Left ventricle myocardium superior (tissue), 1 donor: ENCODE results near the gene EHD4. TPM values are rescaled to one million over a fixed set of nuclear protein-coding genes. Genes with fewer than 3 reads are reported as not detected.
A peak's percentile ranks its signal among the peaks of the same experiment; 100 is the strongest.

ENCODE experiments used
- ATAC-seq: fragments of 200-7000 bp; cut with Tn5 transposase; one replicate; pipeline ENCODE4 v1.9.1; 2020; ENCODE audit warnings: mild to moderate bottlenecking, moderate library complexity
- DNase-seq: peaks from one replicate; pipeline ENCODE4 v3.0.0-alpha.2; 2020
- intact Hi-C: fragments of 100-400 bp; cut with micrococcal nuclease; formaldehyde crosslinking; loops from one replicate; pipeline ENCODE4 v1.11.0; 2022
- microRNA-seq: library from miRNA; unstranded; fragments of <30 nt; microRNA quantifications from one replicate; pipeline ENCODE4 v1.2.0, GENCODE V29; 2020; ENCODE audit warnings: borderline number of aligned reads
- total RNA-seq: library from RNA; stranded (reverse); fragmentation: NEBNext Ultra II Directional; extraction: Animal tissue kit (Norgen Biotek cat#: 25700); gene quantifications from one replicate; pipeline ENCODE4 v1.2.1, GENCODE V29; 2021
- donor health status: DM: no; HTN: yes; CAD: no; lungs with severe emphysema.

EHD4 gene
- total RNA-seq, 1 donor from 2014 or later = 53.5 TPM

DNA sequence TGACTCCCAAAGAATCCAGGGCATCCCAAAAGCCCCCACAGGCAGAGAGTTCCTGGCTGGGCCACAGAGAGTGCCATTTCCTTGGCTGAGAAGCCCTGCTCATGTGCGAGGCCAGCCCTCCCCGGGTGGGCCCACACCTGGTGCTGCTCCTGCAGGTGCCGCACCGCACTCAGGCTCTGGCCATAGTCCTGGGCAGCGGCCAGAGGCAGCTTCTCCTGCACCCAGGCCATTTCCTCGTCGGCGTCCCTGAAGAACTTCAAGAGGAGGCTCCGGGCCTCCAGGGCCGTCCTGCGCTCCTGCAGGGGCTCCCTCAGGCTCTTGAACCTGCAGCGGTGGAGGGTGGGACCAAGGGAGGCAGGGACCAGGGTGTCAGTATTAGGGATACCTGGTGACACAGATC, 115.6 kb downstream of the EHD4 start:
- intact Hi-C loops = no loop called here

GRCh38 chr15:41856262-41856661, 116.1 kb downstream of the EHD4 start:
- DNase-seq = no peak
- intact Hi-C loops = no loop called here
- no peak for ATAC-seq

More for the DNA sequence above, 115.6 kb downstream of the EHD4 start:
- ATAC-seq = no peak
- no peak for DNase-seq

DNA sequence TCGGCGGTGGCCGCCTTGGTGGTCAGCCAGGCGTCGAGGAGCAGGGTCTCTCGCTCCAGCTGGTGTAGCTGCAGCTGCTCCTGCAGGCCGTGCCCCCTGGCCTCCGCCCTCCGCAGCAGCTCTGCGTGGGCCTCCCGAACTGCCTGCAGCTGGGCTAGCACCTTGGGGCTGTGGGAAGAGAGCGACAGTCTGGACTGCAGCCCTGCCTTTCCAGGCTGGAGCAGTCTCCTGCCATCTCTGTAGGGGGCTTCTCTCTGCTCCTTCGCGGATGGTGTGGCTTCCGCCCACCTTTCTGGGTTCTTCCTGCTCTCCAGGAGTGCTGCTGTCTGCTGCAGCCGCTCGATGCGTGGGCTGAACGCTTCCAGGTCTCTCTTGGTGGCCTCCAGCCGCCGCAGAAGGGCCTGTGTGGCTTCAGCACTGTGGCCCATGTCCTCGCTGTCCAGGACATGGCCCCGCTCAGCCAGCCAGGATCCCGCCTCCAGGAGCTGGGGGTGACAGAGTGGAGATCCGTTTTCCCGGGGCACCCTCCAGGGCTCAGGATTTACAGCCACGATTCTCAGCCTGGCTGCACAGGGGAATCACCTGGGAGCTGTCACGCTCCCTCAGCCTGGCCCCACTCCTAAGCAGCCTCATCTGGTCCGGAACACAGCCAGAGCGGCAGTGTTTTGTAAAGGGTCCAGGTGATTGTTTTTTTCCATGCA, 116.9 kb downstream of the EHD4 start:
- no peak for ATAC-seq
- DNase-seq = no peak
- intact Hi-C loops = no loop called here

- intact Hi-C loops = no loop called here
- DNase-seq (no peak), ATAC-seq (no peak)
These were observed 117.9 kb downstream of the EHD4 start for GRCh38 chr15:41854443-41854842.

DNA sequence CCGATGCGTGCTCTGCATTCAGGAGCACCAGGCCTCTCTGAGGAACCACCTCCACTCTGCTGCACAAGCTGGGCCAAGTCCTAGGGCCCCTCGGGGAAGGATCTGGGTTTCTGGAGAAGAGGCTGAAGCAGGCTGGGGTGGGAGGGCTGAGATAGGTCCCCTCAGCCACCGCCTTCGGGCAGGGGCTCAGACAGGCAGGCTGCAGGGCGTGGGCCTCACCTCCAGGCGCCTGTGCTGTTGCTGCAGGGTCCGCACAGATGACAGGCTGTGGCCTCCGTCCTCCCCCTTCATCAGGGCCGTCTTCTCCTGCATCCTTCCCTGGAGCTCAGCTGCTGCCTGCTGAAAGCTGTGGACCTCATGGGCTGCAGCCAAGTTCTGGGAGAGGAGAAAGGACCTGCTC, 118.5 kb downstream of the EHD4 start:
- intact Hi-C loops = no loop called here
- no peak for ATAC-seq
- DNase-seq = no peak

DNA sequence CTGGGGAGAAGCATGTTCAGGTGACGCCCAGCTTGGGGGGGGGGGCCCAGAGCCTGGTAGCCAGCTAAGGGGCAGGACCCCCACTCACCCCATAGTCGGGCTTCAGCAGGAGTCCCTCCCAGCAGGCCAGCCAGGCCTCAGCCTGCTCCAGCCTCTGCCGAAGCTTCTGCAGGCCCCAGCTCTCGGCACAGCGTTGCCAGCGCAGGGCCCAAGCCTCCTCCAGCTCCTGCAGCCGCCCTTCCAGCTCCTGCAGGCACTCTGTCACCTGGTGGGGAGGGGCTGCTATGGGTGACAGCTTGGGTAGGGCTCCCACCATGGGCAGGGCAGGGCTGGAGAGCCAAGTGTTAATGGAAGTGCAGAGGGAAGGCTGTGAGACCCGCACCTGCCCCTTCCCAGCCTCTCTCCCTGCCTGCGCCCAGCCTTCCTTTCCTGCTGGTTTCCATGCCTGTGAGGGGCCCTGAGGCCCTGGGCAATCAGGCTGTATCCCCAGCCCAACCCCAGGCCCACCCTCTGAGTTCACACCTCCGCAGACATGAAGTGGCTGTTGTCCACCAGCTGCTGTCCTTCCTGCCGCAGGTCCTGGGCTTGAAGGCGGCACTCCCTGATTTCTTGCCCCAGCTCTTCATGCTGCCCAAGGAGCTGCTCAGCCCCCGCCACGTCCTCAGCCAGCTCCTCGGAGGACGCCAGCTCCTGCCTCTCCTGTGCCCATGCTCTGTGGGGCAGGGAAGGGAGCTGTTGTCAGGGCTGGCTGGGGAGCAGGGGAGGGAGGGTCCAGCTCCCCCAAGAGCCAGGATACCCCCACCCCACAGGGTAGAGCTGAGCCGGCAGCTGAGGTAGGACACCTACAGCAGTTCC, 119.4 kb downstream of the EHD4 start:
- ATAC-seq (no peak), DNase-seq (no peak)
- intact Hi-C loops = no loop called here

- intact Hi-C loops = no loop called here
- ATAC-seq (no peak), DNase-seq (no peak)
These were observed 120.5 kb downstream of the EHD4 start for GRCh38 chr15:41851755-41852370.

DNA sequence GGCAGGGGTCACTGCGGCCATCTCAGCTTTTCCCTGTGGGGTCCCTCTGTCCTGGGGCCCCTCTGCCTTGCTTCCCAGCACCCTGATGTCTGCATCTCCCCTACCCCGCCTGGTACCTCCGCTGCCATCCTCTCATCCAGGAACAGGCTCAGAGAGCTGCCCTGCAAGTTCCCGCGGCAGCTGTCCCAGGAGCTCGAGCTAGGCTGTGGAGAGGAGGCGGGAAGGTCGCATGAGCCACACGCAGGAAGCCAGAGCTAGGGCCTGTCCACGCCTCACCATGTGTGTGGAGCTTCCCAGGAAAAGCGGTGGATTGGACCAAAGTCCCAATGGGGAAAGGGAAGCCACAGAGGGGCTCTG, 121.2 kb downstream of the EHD4 start:
- ATAC-seq = no peak
- intact Hi-C loops = no loop called here
- no peak for DNase-seq

DNA sequence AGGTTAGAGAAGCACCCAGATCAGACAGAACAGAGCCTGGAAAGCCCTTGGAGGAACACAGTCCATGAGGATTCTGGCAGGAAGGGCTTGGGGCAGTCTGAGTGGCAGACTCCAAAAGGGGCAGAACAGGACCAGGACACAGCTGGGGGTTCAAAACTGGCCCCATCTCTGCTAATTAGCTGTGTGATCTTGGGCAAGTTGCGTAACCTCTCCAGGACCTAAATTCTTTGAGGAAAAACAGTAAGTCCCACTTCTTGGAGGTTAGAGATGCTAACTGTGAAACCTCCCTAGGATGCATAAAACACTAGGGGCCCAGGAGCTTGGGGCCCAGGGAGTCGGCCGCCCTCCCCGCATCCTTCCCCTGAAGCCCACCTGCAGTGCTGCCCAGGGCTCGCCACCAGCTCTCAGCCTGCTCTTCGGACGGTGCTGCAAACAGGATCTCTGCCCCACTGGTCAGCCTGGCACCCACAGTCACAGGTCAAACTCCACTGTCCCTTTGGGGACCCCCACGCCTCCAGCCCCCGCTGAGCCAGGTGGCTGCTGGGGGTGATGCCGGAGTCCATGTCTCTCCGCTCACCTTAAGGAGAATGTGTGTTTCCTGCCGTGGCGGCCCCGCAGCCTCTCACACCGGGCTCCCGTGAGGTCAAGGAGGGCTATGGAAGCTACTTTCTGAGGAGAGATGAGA, 121.7 kb downstream of the EHD4 start:
- DNase-seq (no peak), ATAC-seq (no peak)
- intact Hi-C loops = no loop called here

GRCh38 chr15:41849861-41850260, 122.5 kb downstream of the EHD4 start:
- intact Hi-C loops = no loop called here
- ATAC-seq (peak; percentile 16), DNase-seq (no peak)

DNA sequence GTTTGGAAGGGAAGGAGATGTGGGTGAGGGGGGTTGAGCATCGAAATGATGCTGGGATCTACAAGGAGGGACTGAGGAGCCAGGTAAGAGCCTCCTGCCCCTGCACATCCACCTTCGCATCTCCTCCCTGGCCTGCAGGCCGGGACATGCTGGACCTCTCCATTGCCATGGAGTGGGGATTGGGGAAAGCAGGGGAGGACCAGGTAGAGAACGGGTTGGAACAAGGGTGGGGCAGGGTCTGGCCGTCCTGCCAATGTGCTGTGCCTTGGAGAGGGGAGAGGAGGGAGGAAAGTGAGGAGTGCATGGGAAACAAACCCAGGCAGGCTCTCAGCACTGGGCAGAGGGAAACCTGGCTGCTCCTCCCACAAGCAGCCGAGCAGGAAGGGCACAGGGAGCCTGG, 123.2 kb downstream of the EHD4 start:
- DNase-seq (no peak), ATAC-seq (no peak)
- intact Hi-C loops = no loop called here

DNA sequence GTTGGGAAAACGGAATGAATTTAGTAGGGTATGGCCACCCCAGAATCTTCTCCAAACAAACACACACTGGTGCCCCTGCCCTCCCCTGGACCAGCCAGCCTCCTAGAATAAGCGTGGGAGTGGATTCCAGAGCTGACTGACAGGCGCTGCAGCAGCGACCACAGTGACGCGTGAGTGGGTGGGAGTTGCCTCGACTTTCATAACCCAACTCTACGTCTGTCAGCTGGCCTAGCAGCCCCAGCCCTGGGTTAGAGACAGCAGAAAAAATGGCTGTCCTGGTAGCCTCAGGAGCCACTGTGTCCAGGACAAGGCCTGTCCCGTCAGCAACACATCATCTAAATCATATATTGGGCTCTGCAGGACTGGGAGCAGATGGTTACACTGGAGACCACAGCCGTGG, 123.7 kb downstream of the EHD4 start:
- intact Hi-C loops = no loop called here
- ATAC-seq (no peak), DNase-seq (no peak)

GRCh38 chr15:41847981-41848380, 124.4 kb downstream of the EHD4 start:
- intact Hi-C loops = no loop called here
- no peak for DNase-seq
- no peak for ATAC-seq

GRCh38 chr15:41847206-41847605, 125.2 kb downstream of the EHD4 start:
- intact Hi-C loops = no loop called here
- DNase-seq = no peak
- ATAC-seq = no peak

Small RNA genes within 50 kb of the gene (microRNA-seq; reads per million reads assigned to microRNA genes)
- not detected for gene MIR4310

Other genes with a start within 250 kb of the EHD4 start
- gene MAPKBP1, start 198.1 kb downstream of the EHD4 start, total RNA-seq = 17.0 TPM
- gene JMJD7, start 144.5 kb downstream of the EHD4 start, total RNA-seq = 16.7 TPM
- 5.7 TPM for gene PLA2G4B, start 133.7 kb downstream of the EHD4 start, total RNA-seq
- gene SPTBN5, start 78.5 kb downstream of the EHD4 start, total RNA-seq = 3.6 TPM
- not detected for gene PLA2G4E, start 48.5 kb upstream of the EHD4 start, total RNA-seq
- gene PLA2G4D, start 122.0 kb upstream of the EHD4 start, total RNA-seq = not detected
- 5.2 TPM for gene PLA2G4F, start 184.1 kb upstream of the EHD4 start, total RNA-seq
- 45.3 TPM for gene VPS39, start 235.7 kb upstream of the EHD4 start, total RNA-seq